Measurements from ENCODE around the gene EEFSEC.

DNA sequence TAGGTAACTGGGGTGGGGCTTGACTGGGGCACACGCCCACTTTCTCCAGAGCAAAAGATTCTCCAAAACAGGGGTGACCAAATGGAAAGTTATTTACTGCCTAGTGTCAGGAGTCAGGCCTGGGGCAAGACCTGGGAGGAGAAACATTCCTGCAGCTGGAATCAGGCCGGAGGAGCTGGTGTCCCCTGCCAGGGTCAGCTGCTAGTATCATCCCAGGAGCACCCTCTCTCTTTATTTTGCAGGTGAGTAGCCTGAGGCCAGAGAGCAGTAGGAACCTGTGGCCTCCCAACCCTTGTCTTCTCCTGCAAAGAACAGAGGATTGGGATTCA is 280.5 kb downstream of the EEFSEC start:
- TF ChIP-seq, protein P1, sequence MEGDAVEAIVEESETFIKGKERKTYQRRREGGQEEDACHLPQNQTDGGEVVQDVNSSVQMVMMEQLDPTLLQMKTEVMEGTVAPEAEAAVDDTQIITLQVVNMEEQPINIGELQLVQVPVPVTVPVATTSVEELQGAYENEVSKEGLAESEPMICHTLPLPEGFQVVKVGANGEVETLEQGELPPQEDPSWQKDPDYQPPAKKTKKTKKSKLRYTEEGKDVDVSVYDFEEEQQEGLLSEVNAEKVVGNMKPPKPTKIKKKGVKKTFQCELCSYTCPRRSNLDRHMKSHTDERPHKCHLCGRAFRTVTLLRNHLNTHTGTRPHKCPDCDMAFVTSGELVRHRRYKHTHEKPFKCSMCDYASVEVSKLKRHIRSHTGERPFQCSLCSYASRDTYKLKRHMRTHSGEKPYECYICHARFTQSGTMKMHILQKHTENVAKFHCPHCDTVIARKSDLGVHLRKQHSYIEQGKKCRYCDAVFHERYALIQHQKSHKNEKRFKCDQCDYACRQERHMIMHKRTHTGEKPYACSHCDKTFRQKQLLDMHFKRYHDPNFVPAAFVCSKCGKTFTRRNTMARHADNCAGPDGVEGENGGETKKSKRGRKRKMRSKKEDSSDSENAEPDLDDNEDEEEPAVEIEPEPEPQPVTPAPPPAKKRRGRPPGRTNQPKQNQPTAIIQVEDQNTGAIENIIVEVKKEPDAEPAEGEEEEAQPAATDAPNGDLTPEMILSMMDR (IDR thresholded peaks at IDR 0.05): no peak
- TF ChIP-seq POLR2A (IDR thresholded peaks at IDR 0.05): no peak

Data from adrenal gland (tissue), 5 donors.